ENCODE measurements around the gene SESN2. TPM values are rescaled to one million over a fixed set of nuclear protein-coding genes. Genes with fewer than 3 reads are reported as not detected.
A peak's percentile ranks its signal among the peaks of the same experiment; 100 is the strongest.

The SESN2 gene
- total and polyA plus RNA-seq, 4 donors = 5.5 to 13.0 (median 10.7) TPM

DNA sequence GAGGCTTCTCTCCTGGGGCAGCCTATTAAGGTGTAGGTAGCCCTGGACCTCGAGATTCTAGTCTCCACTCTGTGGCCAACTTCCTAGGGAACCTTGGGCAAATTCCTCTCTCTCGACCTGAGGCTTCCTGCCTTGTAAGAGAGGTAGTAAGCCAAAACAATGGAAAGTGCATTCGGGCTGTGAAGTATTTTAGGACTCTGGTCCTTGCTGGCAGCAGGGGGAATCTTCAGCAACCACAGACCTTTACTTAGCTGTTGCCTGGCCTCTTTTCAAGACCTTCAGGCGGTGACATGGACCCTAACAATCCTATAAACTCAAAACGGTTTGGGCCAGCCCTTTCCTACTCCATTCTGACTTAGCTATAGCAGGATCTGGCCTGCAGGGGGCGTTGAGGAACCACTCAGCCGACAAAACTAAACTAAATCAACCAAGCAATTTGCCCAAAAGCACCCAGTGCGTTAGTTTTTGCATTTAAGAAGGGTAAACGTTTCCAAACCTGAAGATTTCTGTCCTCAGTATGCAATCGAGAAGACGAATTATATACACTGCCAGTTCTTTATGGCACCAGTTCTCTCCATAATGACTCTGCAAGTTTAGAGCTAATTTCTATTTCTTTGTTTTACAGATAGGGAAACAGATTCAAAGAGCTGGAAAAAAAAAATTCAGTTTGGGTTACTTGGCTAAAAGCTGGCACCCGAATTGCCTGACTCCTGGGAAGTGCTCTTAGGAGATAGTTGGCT, 10.9 kb upstream of the SESN2 start:
- TF ChIP-seq FOXA2 (IDR thresholded peaks at IDR 0.05) = no peak
- TF ChIP-seq RXRA (IDR thresholded peaks at IDR 0.05) = peak in 1 of 2 donors; percentile 24
- peak; percentile 93 for TF ChIP-seq CTCF (IDR thresholded peaks at IDR 0.05; ENCODE audit: low read depth, low read length, missing input control)
- no peak for TF ChIP-seq EGR1 (IDR thresholded peaks at IDR 0.05; ENCODE audit: low read depth in 2 of 2)
- TF ChIP-seq SP1 (IDR thresholded peaks at IDR 0.05) = no peak
- no peak for TF ChIP-seq REST (IDR thresholded peaks at IDR 0.05)
- TF ChIP-seq GABPA (IDR thresholded peaks at IDR 0.05 in 1 of 2, conservative IDR thresholded peaks at IDR 0.05 in 1 of 2) = no peak
- TF ChIP-seq JUND (IDR thresholded peaks at IDR 0.05) = no peak
- TF ChIP-seq, protein P1, sequence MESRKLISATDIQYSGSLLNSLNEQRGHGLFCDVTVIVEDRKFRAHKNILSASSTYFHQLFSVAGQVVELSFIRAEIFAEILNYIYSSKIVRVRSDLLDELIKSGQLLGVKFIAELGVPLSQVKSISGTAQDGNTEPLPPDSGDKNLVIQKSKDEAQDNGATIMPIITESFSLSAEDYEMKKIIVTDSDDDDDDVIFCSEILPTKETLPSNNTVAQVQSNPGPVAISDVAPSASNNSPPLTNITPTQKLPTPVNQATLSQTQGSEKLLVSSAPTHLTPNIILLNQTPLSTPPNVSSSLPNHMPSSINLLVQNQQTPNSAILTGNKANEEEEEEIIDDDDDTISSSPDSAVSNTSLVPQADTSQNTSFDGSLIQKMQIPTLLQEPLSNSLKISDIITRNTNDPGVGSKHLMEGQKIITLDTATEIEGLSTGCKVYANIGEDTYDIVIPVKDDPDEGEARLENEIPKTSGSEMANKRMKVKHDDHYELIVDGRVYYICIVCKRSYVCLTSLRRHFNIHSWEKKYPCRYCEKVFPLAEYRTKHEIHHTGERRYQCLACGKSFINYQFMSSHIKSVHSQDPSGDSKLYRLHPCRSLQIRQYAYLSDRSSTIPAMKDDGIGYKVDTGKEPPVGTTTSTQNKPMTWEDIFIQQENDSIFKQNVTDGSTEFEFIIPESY (IDR thresholded peaks at IDR 0.05) = no peak
- TF ChIP-seq ATF3 (IDR thresholded peaks at IDR 0.05) = peak; percentile 12
- TF ChIP-seq, protein P2, sequence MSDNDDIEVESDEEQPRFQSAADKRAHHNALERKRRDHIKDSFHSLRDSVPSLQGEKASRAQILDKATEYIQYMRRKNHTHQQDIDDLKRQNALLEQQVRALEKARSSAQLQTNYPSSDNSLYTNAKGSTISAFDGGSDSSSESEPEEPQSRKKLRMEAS (IDR thresholded peaks at IDR 0.05) = no peak
- no peak for TF ChIP-seq TAF1 (conservative IDR thresholded peaks at IDR 0.05)
- peak; percentile 95 to 96 for TF ChIP-seq RAD21 (IDR thresholded peaks at IDR 0.05)
- no peak for TF ChIP-seq NR2F2 (IDR thresholded peaks at IDR 0.05)
- TF ChIP-seq HNF4A (conservative IDR thresholded peaks at IDR 0.05) = peak in 1 of 2 donors; percentile 36
- no peak for TF ChIP-seq HNF4G (IDR thresholded peaks at IDR 0.05)
- no peak for TF ChIP-seq FOXA1 (IDR thresholded peaks at IDR 0.05)
- no peak for TF ChIP-seq YY1 (IDR thresholded peaks at IDR 0.05)
- Histone ChIP-seq H3K27me3 (ENCODE audit: control insufficient read depth in 4 of 4, insufficient read depth in 4 of 4, low read length in 3 of 4) (no peaks in the 10 kb centered on the region), H3K36me3 (ENCODE audit: control insufficient read depth in 4 of 4, insufficient read depth in 3 of 4, low read depth in 1 of 4, low read length in 3 of 4) (no peaks in the 10 kb centered on the region), H3K4me1 (ENCODE audit: control insufficient read depth in 4 of 4, insufficient read depth in 4 of 4, low read length in 3 of 4) (peaks cover 6 to 67% (median 52%) of the 10 kb centered on the region in 4 donors), H3K4me3 (ENCODE audit: low read depth in 1 of 3, low read length in 3 of 3) (peak overlapping the region; percentile 6 to 17 (median 12)), H3K9ac (ENCODE audit: low read depth in 1 of 2, low read length in 2 of 2) (peak overlapping the region; percentile 22 to 66), H3K9me3 (ENCODE audit: control insufficient read depth in 4 of 4, low read length in 3 of 4) (no peaks in the 10 kb centered on the region), H3K27ac (ENCODE audit: low read depth in 1 of 2, low read length in 2 of 2) (peak overlapping the region; percentile 73 to 82)
- DNase-seq (ENCODE audit: low spot score) = peak; percentile 86
- WGBS = 1% methylated on average over 12 of the region's 12 CpGs

Data from liver (tissue), 9 donors.